Stimulated activated CD8-positive, alpha-beta memory T cell treated with anti-CD3 and anti-CD28 coated beads, Interleukin-15, amount 100 ng/mL, for 48 hours (primary cell): ENCODE data around the gene SLC35F3.
"Not testable (repeated sequence)": the region's sequence is repeated elsewhere in the genome, so short reads cannot be mapped to it uniquely, and the experiment has no call there.

Experiments used
- DNase-seq, 2 donors: peaks; one replicate each; pipeline ENCODE4 v3.0.0-alpha.2; 2020; ENCODE audit warnings: low read depth in 2 of 2

Gene SLC35F3

DNA sequence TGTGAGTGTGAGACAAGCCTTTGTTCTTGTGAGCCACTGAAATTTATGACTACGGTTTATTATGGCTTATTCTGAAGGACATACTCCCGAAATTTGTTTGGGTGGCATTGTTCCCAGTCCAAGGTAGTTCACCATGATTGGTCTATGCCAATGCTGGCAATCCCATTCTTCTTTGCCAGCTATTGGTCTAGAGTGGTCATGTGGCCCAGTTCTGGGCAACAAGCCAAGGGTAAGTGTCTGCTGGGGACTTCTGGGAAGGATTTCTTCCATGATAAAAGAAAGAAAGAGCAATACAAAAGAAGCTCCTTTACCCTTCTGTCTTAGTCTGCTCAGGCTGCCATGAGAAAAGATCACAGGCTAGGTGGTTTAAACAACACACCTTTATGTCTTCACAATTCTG lies 201.6 kb downstream of the SLC35F3 start:
- DNase-seq: no peak

DNA sequence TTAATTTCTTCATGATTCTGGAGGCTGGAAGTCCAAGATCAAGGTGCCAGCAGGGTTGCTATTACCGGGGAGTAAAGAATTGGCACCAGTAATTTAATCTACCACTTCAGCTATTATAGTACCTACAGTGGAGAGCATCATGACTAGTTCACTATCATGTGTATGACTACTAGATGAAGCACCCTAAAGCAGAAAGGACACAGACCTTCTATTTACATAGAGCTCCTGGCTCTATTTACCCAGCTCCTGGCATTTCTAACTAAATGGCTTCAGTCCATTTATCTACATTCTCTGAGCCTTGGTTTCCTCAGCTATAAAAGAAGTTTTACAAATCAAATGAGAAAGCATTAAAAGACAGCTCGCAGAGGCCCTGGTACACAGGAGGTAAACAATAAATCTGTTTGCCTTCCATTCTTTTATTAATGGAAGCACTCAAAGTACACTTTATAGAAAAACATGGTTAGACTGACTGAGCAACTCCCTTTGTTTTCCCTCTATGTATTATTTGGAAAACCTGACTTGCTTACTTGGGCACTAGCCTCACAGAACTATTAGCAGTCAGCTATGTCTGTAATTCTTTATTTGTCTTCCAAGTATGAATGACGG lies 203.0 kb downstream of the SLC35F3 start:
- DNase-seq: no peak

DNA sequence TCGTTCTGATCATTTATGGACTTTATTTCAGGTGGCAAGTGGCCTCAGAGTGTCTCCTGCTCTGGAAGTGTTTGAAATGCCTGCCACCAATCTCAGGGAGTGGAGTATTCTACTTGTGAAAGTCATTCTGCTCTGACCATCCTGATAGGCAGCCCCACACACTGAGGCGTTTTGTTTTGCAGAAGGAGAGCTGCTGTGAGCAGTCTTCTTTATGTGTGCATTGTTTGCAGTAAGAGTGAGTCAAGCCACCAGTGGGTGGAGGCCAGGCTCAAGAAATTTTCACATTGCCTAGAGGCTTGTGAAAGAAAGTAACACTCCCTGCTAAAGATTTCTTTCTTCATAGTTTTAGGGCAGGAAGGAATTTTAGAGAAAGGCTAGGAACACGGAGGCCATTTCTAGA lies 204.4 kb downstream of the SLC35F3 start:
- DNase-seq: no peak

DNA sequence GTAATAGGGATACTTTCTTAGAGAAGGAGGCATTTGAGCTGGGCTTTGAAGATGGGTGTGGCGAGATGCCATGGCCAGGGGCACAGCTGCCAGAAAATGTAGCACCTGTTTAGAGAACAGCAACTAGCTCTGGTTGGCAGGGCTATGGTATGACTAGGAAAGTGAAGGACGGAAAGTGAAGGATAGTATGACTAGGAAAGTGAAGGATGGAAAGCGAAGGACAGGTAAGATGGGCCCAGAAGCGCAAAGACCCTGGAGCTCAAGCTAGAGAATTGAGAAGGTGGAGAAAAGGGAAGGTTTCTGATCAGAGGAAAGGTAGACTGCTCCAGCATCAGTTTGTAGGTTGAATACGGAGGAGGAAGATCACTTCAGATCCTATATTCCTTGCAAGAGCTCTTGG lies 205.4 kb downstream of the SLC35F3 start:
- DNase-seq: no peak

DNA sequence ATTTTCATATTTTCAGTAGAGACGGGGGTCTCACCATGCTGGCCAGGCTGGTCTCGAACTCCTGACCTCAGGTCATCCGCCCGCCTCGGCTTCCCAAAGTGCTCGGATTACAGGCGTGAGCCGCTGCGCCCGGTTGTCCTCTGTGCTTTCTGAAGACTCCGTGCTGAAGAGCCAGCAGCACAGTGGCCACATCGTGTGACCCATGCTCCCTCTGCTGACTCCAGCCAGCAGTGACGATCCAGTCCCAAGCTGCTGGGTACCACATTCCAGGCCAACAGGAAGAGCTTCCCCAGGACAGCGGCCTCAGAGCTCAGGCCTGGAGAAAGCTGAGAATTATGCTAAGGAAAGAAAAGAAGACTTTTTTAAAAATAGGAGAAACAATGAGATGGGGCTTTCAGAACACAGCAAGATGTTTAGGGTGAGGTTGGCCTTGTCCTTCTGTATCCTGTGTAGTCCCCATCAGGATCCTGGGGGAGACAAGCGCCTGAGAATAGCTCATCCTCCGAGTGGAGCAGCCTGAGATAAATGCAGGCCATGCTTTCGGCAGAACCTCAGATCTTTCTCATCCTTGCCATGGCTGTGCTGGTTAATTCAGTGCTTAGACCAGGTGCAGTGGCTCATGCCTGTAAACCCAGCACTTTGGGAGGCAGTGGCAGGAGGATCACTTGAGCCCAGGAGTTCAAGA lies 207.1 kb downstream of the SLC35F3 start:
- no peak for DNase-seq

DNA sequence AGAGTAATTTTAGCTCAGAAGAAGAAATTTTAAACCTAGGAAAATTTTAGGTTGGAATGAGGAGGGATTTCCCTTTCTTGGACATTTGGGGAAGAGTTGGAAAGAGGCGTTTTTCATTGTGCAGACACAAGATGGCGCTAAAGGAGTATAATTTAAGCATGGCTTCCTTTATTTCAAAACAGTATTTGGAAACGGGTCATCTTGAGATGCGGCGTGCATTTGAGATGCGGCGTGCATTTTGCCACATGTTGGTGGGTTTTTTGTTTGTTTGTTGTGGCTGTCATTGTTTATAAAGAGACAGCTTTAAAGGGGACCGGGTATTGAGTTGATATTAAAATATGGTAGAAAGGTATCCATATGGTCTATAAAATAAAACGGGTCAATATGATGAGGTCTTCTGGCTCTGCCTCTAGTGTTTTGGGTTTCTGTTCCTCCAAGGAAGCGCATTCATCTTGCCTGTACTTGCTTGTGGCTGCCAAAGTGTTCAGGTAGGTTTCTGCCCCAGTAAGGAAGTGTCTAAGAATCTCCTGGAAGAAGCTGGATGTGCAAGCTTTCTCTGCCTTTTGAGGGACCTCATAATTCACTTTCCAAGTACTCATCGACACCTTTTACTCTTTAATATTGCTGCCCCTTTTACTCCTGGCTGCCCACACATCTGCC lies 210.3 kb downstream of the SLC35F3 start:
- no peak for DNase-seq

DNA sequence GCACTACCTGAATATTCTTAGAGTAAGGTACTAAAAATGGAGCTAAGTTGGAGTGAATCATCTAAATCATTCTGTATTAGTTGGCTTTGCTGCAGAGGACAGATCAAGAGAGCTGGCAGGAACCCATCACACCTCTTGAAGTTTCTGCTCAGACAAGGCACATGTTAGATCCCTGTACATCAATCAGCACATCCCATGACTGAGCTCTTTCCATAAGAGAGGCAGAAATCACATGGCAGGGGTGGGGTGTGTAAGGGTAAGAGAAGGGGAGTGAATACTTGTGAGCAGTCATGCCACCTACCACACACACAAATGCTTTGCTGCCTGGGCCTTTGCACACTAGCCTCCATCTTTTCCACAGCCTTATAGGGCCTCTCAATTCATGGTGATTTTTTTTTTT lies 214.4 kb downstream of the SLC35F3 start:
- DNase-seq: no peak

DNA sequence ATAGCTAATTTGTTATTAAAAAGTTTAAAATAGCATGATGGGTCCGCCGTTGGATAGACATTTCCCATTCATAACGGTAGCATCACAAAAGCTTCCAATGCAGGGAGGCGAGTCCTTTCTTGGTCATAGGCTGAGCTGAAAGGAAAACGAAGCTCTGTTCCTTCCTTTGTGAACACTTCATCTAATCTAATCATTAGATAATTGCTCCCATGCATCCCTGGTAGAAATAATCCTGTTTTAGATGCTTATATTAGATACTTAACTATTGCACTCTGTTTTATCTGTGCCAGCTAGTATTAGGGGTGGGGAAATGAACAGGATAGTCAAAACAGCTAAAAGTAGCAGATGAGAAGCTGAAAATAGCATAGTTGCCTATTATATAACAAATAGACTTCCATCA lies 215.0 kb downstream of the SLC35F3 start:
- no peak for DNase-seq

DNA sequence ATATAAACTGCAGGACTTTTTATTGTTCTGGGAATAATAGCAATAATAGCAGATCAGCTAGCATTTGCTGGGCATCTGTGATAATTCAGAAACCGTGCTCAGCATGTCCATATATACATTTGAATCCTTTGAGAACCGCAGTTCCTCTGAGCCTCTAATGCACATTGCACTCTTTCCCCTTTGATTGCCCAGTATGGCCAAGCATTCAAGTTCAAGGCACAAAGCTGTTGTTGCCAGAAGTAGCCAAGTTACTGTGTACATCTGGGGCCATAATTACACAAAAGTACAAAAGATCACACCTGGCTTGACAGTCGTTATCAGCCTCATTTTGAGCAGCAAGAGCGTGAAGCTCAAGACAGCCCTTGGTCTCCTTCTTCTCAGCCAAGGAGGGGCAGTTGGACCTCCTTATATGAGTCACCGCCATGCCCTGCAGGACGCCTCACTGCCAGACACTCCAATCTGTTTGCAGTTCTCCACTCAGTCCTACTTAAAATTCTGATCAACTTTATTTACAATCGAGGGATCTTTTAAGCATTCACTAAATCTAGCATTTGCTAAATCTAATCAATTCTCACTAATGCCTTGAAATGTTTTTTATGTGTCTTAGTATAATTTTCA lies 216.0 kb downstream of the SLC35F3 start:
- no peak for DNase-seq

DNA sequence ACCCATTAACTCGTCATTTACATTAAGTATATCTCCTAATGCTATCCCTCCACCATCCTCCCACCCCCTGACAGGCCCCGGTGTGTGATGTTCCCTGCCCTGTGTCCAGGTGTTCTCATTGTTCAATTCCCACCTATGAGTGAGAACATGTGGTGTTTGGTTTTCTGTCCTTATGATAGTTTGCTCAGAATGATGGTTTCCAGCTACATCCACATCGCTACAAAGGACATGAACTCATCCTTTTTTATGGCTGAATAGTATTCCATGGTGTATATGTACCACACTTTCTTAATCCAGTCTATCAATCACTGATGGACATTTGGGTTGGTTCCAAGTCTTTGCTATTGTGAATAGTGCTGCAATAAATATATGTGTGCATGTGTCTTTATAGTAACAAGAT lies 217.2 kb downstream of the SLC35F3 start:
- not testable (repeated sequence) for DNase-seq

DNA sequence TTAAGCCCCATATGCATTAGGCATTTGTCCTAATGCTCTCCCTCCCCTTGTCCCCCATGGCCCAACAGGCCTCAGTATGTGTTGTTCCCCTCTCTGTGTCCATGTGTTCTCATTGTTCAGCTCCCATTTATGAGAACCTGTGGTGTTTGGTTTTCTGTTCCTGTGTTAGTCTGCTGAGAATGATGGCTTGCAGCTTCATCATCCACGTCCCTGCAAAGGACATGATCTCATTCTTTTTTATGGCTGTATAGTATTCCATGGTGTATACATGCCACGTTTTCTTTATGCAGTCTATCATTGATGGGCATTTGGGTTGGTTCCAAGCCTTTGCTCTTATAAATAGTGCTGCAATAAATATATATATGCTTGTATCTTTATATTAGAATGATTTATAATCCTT lies 218.1 kb downstream of the SLC35F3 start:
- DNase-seq: not testable (repeated sequence)

DNA sequence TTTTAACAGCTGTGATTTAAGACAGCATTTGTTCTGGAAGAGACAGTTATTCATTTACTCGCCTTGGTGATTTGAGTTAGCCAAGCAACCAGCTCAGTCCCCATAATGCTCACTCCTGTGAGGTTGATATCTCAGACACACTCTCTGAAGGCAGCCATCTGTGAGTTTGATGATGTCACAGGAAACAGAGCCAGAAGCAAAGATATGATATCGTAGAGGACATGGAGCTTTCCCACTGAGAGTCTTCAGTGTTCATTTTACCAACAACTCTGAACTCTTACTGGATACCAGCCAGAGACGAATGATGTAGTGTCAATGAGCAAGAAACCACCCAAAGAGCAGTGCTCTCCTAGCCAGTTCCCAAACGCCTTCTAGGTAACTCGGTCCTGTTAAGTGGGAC lies 219.4 kb downstream of the SLC35F3 start:
- DNase-seq: no peak

DNA sequence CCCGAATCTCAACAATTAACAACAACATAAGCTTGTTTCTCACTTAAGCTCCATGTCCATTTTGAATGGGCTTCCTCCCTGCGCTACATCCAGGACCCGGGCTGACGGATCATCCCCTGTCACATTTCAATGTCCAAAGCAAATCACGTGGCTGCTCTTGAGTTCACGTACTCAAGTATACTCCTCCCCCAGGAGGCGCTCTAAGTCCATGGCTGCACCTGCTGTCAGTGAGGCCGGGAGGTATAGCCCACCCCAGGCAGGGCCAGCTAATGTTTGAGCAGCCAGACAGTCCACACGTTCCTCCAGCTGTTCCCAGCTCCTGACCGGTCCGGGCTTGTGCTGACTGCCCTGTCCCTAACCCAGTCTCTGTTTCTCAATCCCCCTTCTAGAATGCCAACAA lies 220.8 kb downstream of the SLC35F3 start:
- DNase-seq: peak; percentile 4 to 22

DNA sequence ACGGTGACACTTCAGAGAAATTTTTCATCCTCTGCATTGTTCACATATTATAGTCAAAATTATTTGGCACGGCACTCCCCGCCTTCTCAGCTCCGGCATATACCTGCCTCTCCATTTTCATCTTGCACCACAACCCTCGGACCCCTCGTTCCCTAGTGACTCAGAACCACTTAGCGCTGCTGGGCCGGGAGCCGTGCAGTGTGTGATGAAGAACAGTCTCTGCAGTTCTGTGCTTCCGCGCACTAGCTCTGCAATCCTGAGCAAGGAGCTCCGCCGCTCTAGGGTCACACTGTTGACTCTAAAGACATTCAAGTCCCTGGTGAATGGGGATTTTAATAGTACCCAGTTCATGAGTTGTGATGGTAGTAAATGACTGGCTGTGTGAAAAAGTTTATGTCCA lies 221.2 kb downstream of the SLC35F3 start:
- no peak for DNase-seq

DNA sequence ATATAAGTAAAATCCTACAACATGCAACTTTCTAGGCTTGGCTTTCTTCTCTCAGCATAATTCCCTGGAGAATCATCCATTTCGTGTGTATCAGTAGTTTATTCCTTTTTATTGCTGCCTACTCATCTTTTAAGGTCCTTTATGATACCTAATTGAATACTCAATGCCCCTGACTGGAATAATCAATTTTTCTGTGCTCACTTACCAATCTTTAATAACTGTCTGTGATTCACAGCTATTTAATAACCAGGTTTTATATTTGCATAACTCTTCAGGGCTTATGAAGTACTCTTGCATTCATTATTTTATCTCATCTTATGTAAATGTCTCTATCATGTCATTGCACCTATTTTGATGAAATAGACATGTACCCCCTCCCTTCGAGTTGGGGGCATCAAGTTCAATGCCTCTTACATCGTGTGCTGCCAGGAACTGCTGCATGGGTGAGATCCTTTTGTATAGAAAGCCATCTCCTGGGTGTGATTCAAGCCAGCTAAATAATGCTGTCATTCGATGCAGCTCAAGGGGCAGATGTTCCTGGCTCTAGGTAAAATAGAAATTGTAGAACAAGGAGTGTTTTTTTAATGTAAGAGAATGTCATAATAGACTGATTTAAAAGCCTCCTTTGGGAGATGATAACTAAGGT lies 222.7 kb downstream of the SLC35F3 start:
- DNase-seq: no peak

DNA sequence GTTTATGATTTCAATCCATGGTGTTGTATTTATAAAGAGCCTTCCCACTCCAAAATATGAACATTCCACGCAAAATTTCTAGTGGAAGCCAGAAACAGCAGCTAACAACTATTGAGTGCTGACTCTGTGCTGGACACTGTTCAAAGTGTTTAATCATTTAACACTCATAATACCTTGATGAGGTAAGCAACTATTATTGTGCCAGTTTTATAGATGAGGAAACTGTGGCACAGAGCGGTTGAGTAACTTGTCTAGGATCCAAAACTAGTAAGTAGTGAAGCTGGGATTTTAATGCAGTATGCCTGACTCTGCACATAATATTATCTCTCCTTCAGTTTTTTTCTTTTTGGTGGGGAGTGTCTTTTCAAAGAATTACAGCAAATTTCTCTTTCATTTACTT lies 228.3 kb downstream of the SLC35F3 start:
- DNase-seq: no peak

DNA sequence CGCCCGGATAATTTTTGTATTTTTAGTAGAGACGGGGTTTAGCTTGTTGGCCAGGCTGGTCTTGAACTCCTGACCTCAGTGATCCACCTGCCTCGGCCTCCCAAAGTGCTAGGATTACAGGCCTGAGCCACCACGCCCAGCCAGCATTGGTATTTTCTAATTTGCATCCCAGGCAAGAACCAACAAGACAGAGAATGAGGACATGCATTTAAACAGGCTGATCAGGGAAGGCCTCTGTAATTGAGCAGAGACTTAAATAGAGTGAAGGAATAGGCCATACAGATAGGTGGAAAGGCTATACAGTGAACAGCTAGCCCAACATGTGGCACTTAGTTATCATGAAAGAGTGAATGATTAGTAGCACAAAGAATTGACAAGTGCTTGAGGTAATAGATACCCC lies 230.4 kb downstream of the SLC35F3 start:
- DNase-seq: no peak

DNA sequence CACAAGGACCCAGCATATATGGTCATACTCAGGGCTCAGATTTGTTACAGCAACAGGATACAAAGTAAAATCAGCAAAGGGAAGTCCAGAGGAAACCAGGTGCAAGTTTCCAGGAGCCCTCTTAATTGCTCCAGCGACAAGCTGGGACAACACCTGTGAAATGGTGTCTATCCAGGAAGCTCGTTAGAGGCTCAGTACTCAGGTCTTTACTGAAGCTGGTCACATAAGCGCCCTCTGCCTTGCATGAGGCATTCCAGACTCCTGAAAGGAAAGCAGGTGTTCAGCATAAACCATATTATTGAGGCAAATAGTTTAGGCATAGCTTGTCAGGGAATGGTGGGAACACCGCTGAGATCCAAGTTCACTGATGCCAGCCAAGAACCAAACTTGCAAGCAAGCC lies 231.0 kb downstream of the SLC35F3 start:
- DNase-seq: no peak

DNA sequence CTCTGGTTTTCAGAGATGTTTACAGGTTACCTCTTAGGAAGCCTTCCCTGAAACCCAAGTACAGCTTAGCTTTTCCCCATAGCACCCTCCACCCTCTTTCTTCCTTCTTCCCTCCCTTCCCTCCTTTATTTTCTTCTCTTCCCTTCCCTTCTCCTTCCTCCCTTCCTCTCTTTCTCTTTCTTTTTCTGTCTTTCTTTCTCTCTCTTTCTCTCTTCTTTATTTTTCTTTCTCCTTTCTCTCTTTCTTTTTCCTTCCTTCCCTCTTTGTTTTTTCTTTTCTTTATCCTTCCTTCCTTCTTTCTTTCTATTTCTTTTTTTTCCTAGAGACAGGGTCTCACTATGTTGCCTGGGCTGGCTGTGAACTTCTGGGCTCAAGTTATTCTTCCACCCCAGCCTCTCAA lies 231.6 kb downstream of the SLC35F3 start:
- no peak for DNase-seq

DNA sequence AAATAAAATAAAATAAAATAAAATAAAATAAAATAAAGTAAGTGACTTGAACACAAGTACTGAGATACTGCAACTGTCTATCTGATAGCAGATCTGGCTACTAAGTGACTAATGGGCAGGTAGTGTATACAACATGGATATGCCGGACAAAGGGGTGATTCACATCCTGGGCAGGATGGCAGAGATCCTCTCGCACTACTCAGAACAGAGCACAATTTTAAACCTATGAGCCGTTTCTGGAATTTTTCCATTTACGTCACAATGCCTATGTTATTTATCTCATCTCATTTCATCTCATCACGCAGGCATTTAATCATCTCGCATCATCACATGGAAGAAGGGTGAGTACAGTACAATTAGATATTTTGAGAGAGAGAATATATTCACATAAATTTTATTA lies 235.5 kb downstream of the SLC35F3 start:
- no peak for DNase-seq

DNA sequence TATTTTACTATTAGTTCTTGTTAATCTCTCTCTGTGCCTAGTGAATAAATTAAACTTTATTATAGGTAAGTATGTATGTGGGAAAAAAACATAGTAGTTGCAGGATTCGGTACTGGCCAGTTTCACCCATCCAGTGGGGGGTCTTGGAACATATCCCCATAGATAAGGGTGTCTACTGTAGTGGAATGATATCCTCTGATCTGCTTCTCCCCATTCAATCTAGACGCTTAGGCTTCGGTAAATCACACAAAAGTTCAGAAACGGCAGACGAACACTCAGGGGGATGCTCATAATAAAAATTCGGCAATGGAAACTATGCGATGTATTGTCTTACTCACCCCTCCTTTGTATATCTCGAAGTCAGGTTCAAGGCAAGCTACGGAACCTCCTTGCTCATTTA lies 235.9 kb downstream of the SLC35F3 start:
- DNase-seq: no peak

DNA sequence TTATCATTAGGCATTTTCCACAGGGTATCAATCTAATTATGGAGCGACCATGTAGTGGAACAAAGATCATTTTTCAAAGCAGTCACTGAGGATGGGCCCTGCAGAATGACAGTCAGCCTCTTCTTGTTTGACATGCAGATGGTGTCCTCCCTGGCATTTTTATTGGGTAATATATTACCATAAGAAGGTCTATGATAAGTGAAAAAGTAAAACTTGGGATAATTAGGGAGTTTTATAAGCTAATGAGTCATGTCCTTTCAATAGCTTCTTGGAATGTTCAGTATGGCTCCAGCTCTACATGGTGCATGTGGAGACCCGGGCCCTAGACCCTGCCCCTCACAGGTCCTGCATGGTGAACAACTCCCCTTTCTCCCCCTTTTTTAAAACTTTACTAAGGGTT lies 236.5 kb downstream of the SLC35F3 start:
- no peak for DNase-seq

DNA sequence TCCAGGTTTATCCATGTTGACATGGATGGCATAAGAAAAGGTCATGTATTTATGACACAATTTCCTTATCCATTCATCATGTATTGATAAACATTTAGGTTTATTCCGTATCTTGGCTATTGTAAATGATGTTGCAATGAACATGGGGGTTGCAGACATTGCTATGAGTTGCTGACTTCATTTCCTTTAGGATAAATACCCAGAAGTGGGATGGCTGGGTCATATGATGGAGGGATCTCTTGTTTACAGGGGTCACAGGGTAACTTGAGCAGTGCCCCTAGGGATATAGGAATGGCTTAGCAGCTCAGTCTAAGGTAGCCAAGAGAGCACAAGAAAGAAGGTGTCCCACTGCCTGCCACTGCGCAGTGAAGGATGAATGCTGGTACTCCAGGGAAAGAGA lies 239.2 kb downstream of the SLC35F3 start:
- DNase-seq: no peak
